ENCODE data around the gene ERBB2.

GRCh38 chr17:39661744-39662541, 37.9 kb upstream of the ERBB2 start:
- TF ChIP-seq CTCF (IDR thresholded peaks at IDR 0.05) (no peak), POLR2A (IDR thresholded peaks at IDR 0.05) (no peak)
